AG04449 (cell line): ENCODE data around the gene KDM1B.

Experiments
- CTCF ChIA-PET: fragments of 350-600 bp; formaldehyde crosslinking; extraction: SDS; loops from one replicate; lab custom pipeline; 2021; ENCODE audit warnings: antibody characterized with exemption; lab: Yijun Ruan, JAX
- POLR2A ChIA-PET: fragments of 400-600, 350-600 bp; formaldehyde crosslinking; extraction: SDS; loops from one replicate; lab custom pipeline; 2020; ENCODE audit warnings: antibody characterized with exemption, inconsistent platforms; lab: Yijun Ruan, JAX
- DNase-seq: peaks from one replicate; pipeline ENCODE4 v3.0.0-alpha.2; 2010; ENCODE audit warnings: low read depth, low spot score
- H3K4me3 ChIP-seq: 2 replicates; pipeline ENCODE4 v1.5.1; 2011; ENCODE audit warnings: low read depth, mild to moderate bottlenecking, control low read depth, low read length
- TF ChIP-seq, protein P1 (sequence below): IDR thresholded peaks from one replicate; pipeline ENCODE4 v1.5.1; 2011; ENCODE audit warnings: mild to moderate bottlenecking, moderate library complexity, low read length, control low read depth, inconsistent platforms; ENCODE audit not compliant: insufficient read depth; ENCODE audit errors: missing control alignments

Gene KDM1B

DNA sequence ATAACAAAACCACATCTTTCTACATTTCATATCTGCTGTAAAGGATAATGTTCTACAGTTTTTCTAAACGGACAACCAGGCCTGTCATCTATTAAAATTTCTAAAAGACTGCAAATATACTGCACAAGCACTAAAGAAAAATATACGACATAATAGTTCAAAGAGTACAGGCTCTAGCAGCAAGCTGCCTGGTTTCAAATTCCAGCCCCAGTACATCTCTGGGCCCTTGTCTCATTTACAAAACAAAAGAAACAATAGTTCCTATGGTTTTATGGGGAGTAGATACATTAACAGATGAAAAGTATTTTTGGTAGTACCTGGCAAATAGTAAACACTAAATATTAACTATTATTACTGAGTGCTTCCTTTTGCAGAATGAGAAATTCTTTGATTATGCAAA, 85.0 kb downstream of the KDM1B start:
- H3K4me3 ChIP-seq: no peak overlapping the region
- ChIA-PET CTCF (no interaction called here), POLR2A (no interaction called here)
- TF ChIP-seq, protein P1, sequence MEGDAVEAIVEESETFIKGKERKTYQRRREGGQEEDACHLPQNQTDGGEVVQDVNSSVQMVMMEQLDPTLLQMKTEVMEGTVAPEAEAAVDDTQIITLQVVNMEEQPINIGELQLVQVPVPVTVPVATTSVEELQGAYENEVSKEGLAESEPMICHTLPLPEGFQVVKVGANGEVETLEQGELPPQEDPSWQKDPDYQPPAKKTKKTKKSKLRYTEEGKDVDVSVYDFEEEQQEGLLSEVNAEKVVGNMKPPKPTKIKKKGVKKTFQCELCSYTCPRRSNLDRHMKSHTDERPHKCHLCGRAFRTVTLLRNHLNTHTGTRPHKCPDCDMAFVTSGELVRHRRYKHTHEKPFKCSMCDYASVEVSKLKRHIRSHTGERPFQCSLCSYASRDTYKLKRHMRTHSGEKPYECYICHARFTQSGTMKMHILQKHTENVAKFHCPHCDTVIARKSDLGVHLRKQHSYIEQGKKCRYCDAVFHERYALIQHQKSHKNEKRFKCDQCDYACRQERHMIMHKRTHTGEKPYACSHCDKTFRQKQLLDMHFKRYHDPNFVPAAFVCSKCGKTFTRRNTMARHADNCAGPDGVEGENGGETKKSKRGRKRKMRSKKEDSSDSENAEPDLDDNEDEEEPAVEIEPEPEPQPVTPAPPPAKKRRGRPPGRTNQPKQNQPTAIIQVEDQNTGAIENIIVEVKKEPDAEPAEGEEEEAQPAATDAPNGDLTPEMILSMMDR: no peak
- no peak for DNase-seq

DNA sequence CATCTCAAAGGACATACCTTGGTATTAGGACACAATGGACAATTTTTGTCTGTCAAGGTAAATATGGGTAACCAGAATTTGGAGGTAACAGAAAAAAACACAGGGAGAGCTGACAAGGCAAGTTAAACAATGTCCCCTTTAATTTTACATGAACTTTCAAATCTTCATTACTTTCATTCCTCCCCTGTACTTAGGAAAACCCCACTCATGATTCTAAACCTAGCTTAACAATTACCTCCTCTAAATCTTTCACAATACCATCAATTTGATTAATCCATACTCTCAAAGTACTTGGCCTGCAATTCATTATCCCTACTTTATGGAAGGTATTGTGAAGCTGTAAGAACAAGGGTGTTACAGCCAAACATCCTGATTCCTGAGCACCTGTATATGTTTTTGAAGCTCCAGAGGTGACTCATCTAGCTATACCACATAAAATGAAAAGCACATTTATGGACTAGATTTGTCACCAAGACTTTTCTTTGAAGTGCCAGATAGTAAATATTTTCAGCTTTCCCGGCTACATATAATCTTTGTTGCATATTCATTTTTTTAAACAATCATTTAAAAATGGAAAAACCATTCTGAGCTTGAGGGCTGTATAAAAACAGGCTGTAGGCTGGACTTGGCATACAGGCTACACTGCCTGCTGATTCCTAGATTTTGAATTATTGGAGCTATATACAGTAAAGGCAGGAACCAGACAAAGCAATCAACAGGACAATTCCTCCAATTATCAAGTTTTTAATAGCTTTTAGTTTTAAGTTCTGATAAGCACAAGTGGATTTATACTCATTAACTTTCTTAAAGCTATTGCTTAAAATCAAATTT, 86.2 kb downstream of the KDM1B start:
- TF ChIP-seq, protein P1: no peak
- ChIA-PET POLR2A (interaction anchor here (1.3 kb wide), 1 partner anchor 23 kb away, joined by 3 read pairs; the partner anchor contains the start of gene DEK), CTCF (interaction anchor here (1.1 to 1.6 kb wide), 2 partner anchors 262 to 425 kb away, joined by 3 to 6 read pairs; no protein-coding TSS in a partner anchor)

DNA sequence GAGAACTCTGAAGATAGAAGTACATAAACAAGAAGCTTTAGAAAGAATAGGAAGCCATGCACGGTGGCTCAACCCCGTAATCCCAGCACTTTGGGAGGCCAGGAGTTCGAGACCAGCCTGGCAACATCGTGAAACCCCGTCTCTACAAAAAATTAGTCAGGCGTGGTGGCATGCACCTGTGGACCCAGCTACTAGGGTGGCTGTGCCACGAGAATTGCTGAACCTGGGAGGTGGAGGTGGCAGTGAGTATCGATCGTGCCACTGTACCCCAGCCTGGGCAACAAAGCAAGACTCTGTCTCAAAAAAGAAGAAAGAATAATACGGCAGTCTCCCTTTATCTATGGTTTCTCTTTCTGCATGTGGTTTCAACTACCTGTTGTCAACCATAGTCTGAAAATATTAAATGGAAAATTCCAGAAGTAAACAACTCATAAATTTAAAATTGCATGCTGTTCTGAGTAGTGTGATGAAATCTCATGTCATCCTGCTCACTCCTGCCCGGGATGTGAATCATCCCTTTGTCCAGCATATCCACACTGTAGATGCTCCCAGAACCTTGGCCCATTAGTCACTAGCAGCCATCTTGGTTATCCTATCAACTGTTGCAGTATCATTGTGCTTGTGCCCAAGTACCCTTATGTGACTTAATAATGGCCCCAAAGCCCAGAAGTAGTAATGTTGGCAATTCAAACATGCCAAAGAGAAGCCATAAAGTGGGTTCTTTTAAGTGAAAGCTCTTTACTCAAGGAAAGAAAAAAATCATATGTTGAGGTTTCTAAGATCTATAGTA, 87.0 kb downstream of the KDM1B start:
- no peak overlapping the region for H3K4me3 ChIP-seq
- ChIA-PET POLR2A (interaction anchor here (1.3 kb wide), 1 partner anchor 22 kb away, joined by 3 read pairs; the partner anchor contains the start of gene DEK), CTCF (interaction anchor here (1.1 to 1.6 kb wide), 2 partner anchors 261 to 426 kb away, joined by 3 to 6 read pairs; no protein-coding TSS in a partner anchor)
- TF ChIP-seq, protein P1: no peak
- peak; percentile 31 for DNase-seq

More for the DNA sequence above, 86.2 kb downstream of the KDM1B start:
- no peak overlapping the region for H3K4me3 ChIP-seq
- no peak for DNase-seq

DNA sequence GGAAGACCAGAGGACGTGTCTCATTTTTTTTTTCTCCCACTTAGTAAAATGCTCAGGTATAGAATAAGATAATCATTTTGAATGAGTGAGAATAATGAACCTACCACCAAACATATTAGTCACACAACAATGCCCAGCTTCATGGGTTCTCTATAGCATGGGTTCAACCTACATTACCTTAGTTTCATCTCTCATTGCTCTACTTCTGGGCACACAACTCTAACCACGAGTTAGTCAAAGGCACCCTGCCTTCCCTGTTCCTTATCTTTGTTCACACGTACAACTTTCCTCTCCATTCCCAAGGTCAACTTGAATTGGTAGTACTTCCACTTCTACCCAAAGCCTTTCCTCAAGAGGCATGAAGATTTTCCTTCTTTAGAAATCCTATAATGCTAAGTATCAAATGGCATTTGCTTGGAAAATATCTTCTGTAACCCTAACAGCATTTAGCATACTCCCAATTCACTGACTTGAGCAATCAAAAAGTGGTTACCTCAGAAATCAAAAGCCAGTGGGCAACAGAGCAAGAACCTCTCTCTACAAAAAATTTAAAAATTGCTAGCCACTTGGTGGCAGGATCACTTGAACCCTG, 88.2 kb downstream of the KDM1B start:
- TF ChIP-seq, protein P1: no peak
- DNase-seq: no peak
- ChIA-PET POLR2A (no interaction called here), CTCF (interaction anchor here (1.5 kb wide), 1 partner anchor 260 kb away, joined by 3 read pairs; no protein-coding TSS in a partner anchor)
- no peak overlapping the region for H3K4me3 ChIP-seq

DNA sequence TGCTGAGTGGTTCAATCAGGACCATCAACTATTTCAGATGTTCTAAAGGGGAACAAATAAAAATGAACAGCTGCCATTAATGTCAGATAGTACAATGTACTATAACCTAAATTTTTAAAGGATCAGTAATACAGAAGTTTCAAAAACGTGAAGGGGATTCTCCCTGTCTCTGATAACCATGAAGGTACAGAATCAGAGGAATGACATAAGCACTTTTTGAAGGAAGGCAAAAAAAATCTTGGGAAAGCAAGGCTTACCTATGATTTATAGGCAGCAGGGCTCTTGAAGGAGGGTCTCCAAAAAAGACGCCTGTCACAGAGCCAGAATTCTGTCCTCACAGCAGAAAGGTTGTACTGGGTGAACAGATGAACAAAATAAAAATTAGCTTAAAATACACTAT, 89.0 kb downstream of the KDM1B start:
- no peak for DNase-seq
- no peak overlapping the region for H3K4me3 ChIP-seq
- POLR2A ChIA-PET: no interaction called here
- CTCF ChIA-PET: interaction anchor here (1.5 kb wide), 1 partner anchor 259 kb away, joined by 3 read pairs; no protein-coding TSS in a partner anchor
- TF ChIP-seq, protein P1: no peak

DNA sequence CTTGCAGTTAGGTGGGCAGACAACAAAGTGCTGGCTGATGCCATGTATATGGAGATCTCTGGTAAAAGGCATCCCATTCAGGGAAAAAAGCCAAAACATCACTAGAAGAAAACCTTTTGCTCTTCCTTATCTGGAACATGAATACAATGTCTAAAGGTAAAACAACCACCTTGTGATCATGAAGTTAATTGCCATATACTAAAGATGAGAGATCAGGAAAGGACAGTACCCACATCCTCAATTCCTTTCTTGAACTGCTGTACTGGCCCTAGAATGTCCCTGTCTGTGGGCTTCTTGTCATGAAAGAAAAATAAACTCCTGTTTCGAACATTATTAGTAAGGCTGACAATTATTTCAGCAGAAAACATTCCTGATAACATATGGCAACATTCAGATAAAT, 89.9 kb downstream of the KDM1B start:
- TF ChIP-seq, protein P1: no peak
- no peak for DNase-seq
- POLR2A ChIA-PET: no interaction called here
- CTCF ChIA-PET: no interaction called here
- no peak overlapping the region for H3K4me3 ChIP-seq
